Nephron progenitor cell (in vitro differentiated cells): ENCODE results near the gene TM4SF18.

Experiments used
- DNase-seq: peaks from one replicate; pipeline ENCODE4 v3.0.0; 2021
- H3K27ac Mint-ChIP-seq: 2 replicates; pipeline ENCODE4 v1.8.0; 2021; ENCODE audit warnings: mild to moderate bottlenecking, moderate library complexity, mixed read lengths
- H3K27me3 Mint-ChIP-seq: 2 replicates; pipeline ENCODE4 v1.8.0; 2021; ENCODE audit warnings: mild to moderate bottlenecking, low read depth, mixed read lengths; ENCODE audit not compliant: poor library complexity
- H3K36me3 Mint-ChIP-seq: 2 replicates; pipeline ENCODE4 v1.8.0; 2021; ENCODE audit warnings: low read depth, mixed read lengths
- H3K4me1 Mint-ChIP-seq: 2 replicates; pipeline ENCODE4 v1.8.0; 2021; ENCODE audit warnings: mixed read lengths
- H3K4me3 Mint-ChIP-seq: 2 replicates; pipeline ENCODE4 v1.8.0; 2021; ENCODE audit warnings: mild to moderate bottlenecking, moderate library complexity, mixed read lengths
- H3K9me3 Mint-ChIP-seq: 2 replicates; pipeline ENCODE4 v1.8.0; 2021; ENCODE audit warnings: mild to moderate bottlenecking, moderate library complexity, mixed read lengths
- CTCF ChIP-seq: fragments of 200-600 bp; sonication (generic); IDR thresholded peaks from 2 replicates; pipeline ENCODE4 v1.5.0; 2021; ENCODE audit warnings: antibody characterized with exemption

TM4SF18 gene

GRCh38 chr3:149305376-149305775 is 28.1 kb downstream of the TM4SF18 start:
- Mint-ChIP-seq H3K4me3 (no peak overlapping the region), H3K4me1 (peaks cover 8% of the 10 kb centered on the region), H3K27ac (no peak overlapping the region), H3K27me3 (no peaks in the 10 kb centered on the region), H3K36me3 (no peaks in the 10 kb centered on the region), H3K9me3 (peaks cover 29% of the 10 kb centered on the region)
- DNase-seq, result no peak
- TF ChIP-seq CTCF, result no peak

GRCh38 chr3:149299938-149300801 is 33.3 kb downstream of the TM4SF18 start:
- Mint-ChIP-seq H3K9me3 (peaks cover 30% of the 10 kb centered on the region), H3K4me1 (peaks cover 13% of the 10 kb centered on the region), H3K4me3 (no peak overlapping the region), H3K27ac (no peak overlapping the region), H3K27me3 (no peaks in the 10 kb centered on the region), H3K36me3 (no peaks in the 10 kb centered on the region)
- no peak for DNase-seq
- TF ChIP-seq CTCF, result no peak

- H3K27me3 Mint-ChIP-seq, result no peaks in the 10 kb centered on the region
- H3K9me3 Mint-ChIP-seq, result peaks cover 18% of the 10 kb centered on the region
- no peak overlapping the region for H3K4me3 Mint-ChIP-seq
- peaks cover 13% of the 10 kb centered on the region for H3K4me1 Mint-ChIP-seq
- DNase-seq, result no peak
- no peak overlapping the region for H3K27ac Mint-ChIP-seq
- no peaks in the 10 kb centered on the region for H3K36me3 Mint-ChIP-seq
- TF ChIP-seq CTCF, result no peak
Observed at GRCh38 chr3:149296972-149297371, 36.5 kb downstream of the TM4SF18 start.

- no peaks in the 10 kb centered on the region for H3K4me1 Mint-ChIP-seq
- no peaks in the 10 kb centered on the region for H3K36me3 Mint-ChIP-seq
- peaks cover 13% of the 10 kb centered on the region for H3K9me3 Mint-ChIP-seq
- H3K27me3 Mint-ChIP-seq, result no peaks in the 10 kb centered on the region
- no peak overlapping the region for H3K27ac Mint-ChIP-seq
- no peak overlapping the region for H3K4me3 Mint-ChIP-seq
- no peak for TF ChIP-seq CTCF
- DNase-seq, result no peak
Observed at GRCh38 chr3:149292666-149293065, 40.8 kb downstream of the TM4SF18 start.

GRCh38 chr3:149291178-149291577 is 42.3 kb downstream of the TM4SF18 start:
- peaks cover 13% of the 10 kb centered on the region for H3K9me3 Mint-ChIP-seq
- peaks cover 2% of the 10 kb centered on the region for H3K27me3 Mint-ChIP-seq
- no peak overlapping the region for H3K27ac Mint-ChIP-seq
- H3K4me3 Mint-ChIP-seq, result no peak overlapping the region
- peak; percentile 38 for TF ChIP-seq CTCF
- no peaks in the 10 kb centered on the region for H3K36me3 Mint-ChIP-seq
- DNase-seq, result no peak
- H3K4me1 Mint-ChIP-seq, result no peaks in the 10 kb centered on the region

GRCh38 chr3:149288655-149289054 is 44.8 kb downstream of the TM4SF18 start:
- H3K36me3 Mint-ChIP-seq, result no peaks in the 10 kb centered on the region
- no peak for DNase-seq
- no peak for TF ChIP-seq CTCF
- no peak overlapping the region for H3K27ac Mint-ChIP-seq
- H3K4me3 Mint-ChIP-seq, result no peak overlapping the region
- H3K4me1 Mint-ChIP-seq, result no peaks in the 10 kb centered on the region
- peaks cover 2% of the 10 kb centered on the region for H3K27me3 Mint-ChIP-seq
- H3K9me3 Mint-ChIP-seq, result peaks cover 13% of the 10 kb centered on the region
